AG10803 (cell line): ENCODE data around the gene ADAMTS8.

ENCODE experiments used
- DNase-seq: peaks from one replicate; pipeline ENCODE4 v3.0.0; 2010; ENCODE audit warnings: low read depth
- H3K4me3 ChIP-seq: 2 replicates; pipeline ENCODE4 v1.5.1; 2011; ENCODE audit warnings: mild to moderate bottlenecking, low read length, control low read depth
- CTCF ChIP-seq: conservative IDR thresholded peaks from 2 replicates; pipeline ENCODE4 v1.5.1; 2011; ENCODE audit warnings: mild to moderate bottlenecking, low read length, control low read depth, inconsistent platforms

ADAMTS8 gene

DNA sequence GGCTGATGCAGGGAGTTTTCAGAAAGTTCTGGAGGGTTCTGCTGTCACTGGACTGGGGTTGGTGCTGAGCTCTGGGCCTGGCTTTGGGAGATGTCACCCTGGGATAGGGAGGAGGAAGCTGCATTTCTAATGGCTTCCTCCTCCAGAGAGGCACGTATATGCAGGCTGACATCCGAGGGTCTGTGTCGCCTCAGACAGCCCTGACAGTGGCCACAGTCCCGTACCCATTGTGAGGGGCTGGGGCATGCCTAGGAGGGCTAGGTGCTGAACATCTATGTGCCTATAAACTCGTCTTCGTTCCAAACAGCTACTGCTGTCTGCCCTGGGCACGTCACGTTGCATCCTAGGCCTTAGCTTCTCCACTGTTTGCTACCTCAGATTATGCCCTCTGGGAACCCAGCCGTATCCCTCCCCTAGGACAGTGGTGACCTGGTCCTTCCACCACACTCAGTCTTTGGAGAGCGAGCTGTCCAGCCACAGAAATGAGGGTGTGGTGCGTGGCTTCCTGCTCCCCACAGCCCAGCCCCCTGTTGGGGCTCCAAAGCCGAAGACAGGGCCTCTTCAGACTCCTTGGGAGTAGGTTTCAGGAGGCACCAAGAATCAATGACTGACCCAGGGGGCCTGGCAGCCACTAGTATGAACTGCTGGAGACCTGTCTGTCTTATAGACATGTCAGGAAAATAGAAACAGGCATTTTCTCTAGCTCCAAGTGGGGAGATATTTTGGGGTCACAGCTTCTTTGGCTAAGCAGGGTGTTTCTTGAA, 46.4 kb upstream of the ADAMTS8 start:
- TF ChIP-seq CTCF: no peak
- no peak overlapping the region for H3K4me3 ChIP-seq
- DNase-seq: no peak

DNA sequence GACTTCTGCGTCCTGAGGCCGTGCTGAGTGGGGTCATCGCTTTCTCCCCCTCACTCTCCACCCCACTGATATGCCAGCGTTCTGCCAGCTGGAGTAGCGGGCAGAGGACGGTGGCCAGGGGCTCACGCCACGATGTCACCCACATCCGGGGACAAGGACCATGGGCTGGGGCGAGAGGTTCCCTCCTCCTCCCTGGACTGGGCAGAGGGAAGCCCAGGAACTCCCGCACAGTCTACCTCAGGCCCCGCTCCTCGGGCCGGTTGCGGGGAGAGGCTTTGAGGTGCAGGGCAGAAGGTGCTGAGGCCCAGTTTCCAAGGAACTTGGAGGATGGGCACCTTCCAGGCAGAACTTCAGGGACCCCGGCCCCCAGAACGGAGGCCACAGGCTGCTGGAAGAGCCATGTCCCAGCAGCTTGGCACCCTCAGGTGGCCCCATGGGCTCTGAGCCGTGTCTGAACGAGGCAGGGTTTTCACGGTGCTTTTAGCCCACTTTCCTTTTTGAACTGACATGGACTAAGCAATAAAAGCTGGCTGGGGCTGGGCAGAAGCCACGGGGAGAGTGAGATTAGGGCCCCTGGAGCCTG, 45.5 kb upstream of the ADAMTS8 start:
- no peak for TF ChIP-seq CTCF
- no peak overlapping the region for H3K4me3 ChIP-seq
- DNase-seq: no peak

- no peak overlapping the region for H3K4me3 ChIP-seq
- TF ChIP-seq CTCF: no peak
- no peak for DNase-seq
Measured at GRCh38 chr11:130473056-130473794, 44.8 kb upstream of the ADAMTS8 start.

DNA sequence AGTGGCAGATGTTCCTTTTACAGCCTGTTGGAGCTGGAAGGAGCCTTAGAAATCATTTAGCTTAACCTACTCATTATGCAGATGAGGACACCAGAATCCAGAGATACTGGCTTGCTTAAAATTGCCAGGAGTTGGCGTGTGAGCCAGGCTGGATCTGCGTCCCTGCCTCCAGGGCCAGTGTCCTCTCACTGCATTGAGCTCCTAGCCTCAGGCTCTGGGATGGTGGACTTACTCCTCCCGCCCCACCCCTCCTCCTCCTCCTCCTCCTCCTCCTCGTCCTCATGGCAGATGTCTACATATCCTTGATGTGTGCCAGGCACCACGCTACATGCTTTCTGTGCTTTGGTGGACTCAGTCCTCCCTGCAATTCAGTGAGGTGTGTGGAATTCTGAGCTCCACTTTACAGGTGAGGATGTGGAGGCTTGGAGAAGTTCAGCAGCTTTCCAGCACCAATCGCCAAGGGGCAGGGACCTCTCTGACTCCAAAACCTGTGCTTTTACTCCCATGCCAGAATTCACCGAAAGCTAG, 44.1 kb upstream of the ADAMTS8 start:
- no peak overlapping the region for H3K4me3 ChIP-seq
- no peak for TF ChIP-seq CTCF
- DNase-seq: no peak

DNA sequence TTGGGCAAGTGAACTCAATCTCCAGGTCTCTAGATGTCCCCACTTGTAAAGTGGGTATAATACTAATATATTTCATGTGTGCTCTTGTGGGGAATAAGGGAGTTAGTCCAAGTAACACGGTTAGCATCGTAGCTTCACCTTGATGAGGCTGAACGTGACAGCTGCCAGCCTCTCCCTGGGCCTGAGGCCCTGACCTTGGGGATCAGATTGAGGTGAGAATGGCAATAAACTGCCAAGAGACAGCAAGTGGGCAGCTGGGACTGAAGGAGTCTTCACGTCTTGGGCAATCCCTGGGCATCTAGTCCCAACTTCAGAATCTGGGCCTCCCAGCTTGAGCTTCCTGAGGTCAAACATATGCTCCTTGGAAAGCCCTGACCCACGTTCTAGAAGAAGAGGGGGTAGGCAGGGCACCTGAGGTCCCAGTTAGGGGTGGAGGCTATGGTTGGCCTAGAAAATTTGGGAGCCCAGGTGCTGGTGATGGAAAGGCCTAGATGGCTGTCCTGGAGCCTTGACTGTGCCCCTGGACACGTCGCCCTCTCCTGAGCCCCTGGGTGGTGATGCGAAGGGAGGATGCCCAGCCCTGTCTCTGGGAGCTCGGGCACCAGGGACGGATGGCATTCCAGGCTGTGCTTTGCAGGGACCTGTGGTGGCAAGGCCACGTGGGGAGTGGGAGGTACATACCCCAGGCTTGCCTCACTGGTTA, 43.5 kb upstream of the ADAMTS8 start:
- no peak for DNase-seq
- H3K4me3 ChIP-seq: no peak overlapping the region
- no peak for TF ChIP-seq CTCF

GRCh38 chr11:130470832-130471706, 42.7 kb upstream of the ADAMTS8 start:
- H3K4me3 ChIP-seq: no peak overlapping the region
- no peak for DNase-seq
- TF ChIP-seq CTCF: no peak
